ENCODE measurements around the gene NPAS3.

NPAS3 gene

GRCh38 chr14:33609582-33609981, 670.9 kb downstream of the NPAS3 start:
- TF ChIP-seq SIN3A (IDR thresholded peaks at IDR 0.05; ENCODE audit: borderline replicate concordance, insufficient read depth, low read length) (no peak), TAF1 (IDR thresholded peaks at IDR 0.05; ENCODE audit: borderline replicate concordance, insufficient read depth, low read length) (no peak), POLR2AphosphoS5 (IDR thresholded peaks at IDR 0.05; ENCODE audit: low read depth, low read length) (no peak), FOXP2 (optimal IDR thresholded peaks at IDR 0.05; ENCODE audit: borderline replicate concordance, extremely low read depth, extremely low read length, insufficient read depth) (no peak), REST (IDR thresholded peaks at IDR 0.05; ENCODE audit: insufficient read depth in 1 of 2, low read depth in 2 of 2, low read length in 2 of 2) (no peak)

GRCh38 chr14:33610121-33610520, 671.4 kb downstream of the NPAS3 start:
- TF ChIP-seq SIN3A (IDR thresholded peaks at IDR 0.05; ENCODE audit: borderline replicate concordance, insufficient read depth, low read length) = no peak
- TF ChIP-seq POLR2AphosphoS5 (IDR thresholded peaks at IDR 0.05; ENCODE audit: low read depth, low read length) = no peak
- TF ChIP-seq TAF1 (IDR thresholded peaks at IDR 0.05; ENCODE audit: borderline replicate concordance, insufficient read depth, low read length) = no peak
- no peak for TF ChIP-seq REST (IDR thresholded peaks at IDR 0.05; ENCODE audit: insufficient read depth in 1 of 2, low read depth in 2 of 2, low read length in 2 of 2)
- no peak for TF ChIP-seq FOXP2 (optimal IDR thresholded peaks at IDR 0.05; ENCODE audit: borderline replicate concordance, extremely low read depth, extremely low read length, insufficient read depth)

GRCh38 chr14:33611405-33612196, 672.9 kb downstream of the NPAS3 start:
- TF ChIP-seq SIN3A (IDR thresholded peaks at IDR 0.05; ENCODE audit: borderline replicate concordance, insufficient read depth, low read length) (no peak), POLR2AphosphoS5 (IDR thresholded peaks at IDR 0.05; ENCODE audit: low read depth, low read length) (no peak), FOXP2 (optimal IDR thresholded peaks at IDR 0.05; ENCODE audit: borderline replicate concordance, extremely low read depth, extremely low read length, insufficient read depth) (no peak), TAF1 (IDR thresholded peaks at IDR 0.05; ENCODE audit: borderline replicate concordance, insufficient read depth, low read length) (no peak), REST (IDR thresholded peaks at IDR 0.05; ENCODE audit: insufficient read depth in 1 of 2, low read depth in 2 of 2, low read length in 2 of 2) (no peak)

- TF ChIP-seq TAF1 (IDR thresholded peaks at IDR 0.05; ENCODE audit: borderline replicate concordance, insufficient read depth, low read length) = no peak
- no peak for TF ChIP-seq REST (IDR thresholded peaks at IDR 0.05; ENCODE audit: insufficient read depth in 1 of 2, low read depth in 2 of 2, low read length in 2 of 2)
- no peak for TF ChIP-seq POLR2AphosphoS5 (IDR thresholded peaks at IDR 0.05; ENCODE audit: low read depth, low read length)
- no peak for TF ChIP-seq SIN3A (IDR thresholded peaks at IDR 0.05; ENCODE audit: borderline replicate concordance, insufficient read depth, low read length)
- TF ChIP-seq FOXP2 (optimal IDR thresholded peaks at IDR 0.05; ENCODE audit: borderline replicate concordance, extremely low read depth, extremely low read length, insufficient read depth) = no peak
Measured at GRCh38 chr14:33612197-33612505, 673.5 kb downstream of the NPAS3 start.

Data from PFSK-1 (cell line).